IMR-90 (cell line): ENCODE data around the gene PSMD9.

Experiments
- BHLHE40 ChIP-seq: fragments of 150-350 bp; IDR thresholded peaks from 2 replicates; pipeline ENCODE4 v1.6.1; 2016; ENCODE audit warnings: mild to moderate bottlenecking, low read depth, low read length
- CEBPB ChIP-seq: IDR thresholded peaks from 2 replicates; pipeline ENCODE4 v1.6.1; 2012; ENCODE audit warnings: low read depth, low read length, improper control_type of control experiment
- CTCF ChIP-seq: conservative IDR thresholded peaks from 2 replicates; pipeline ENCODE4 v1.5.1; 2012; ENCODE audit warnings: mild to moderate bottlenecking, low read depth, low read length, improper control_type of control experiment
- ELK1 ChIP-seq: fragments of 150-350 bp; IDR thresholded peaks from 2 replicates; pipeline ENCODE4 v1.6.1; 2016; ENCODE audit warnings: low read depth, mild to moderate bottlenecking, low read length, moderate library complexity, borderline replicate concordance
- MAFK ChIP-seq: IDR thresholded peaks from 2 replicates; pipeline ENCODE4 v1.6.1; 2012; ENCODE audit warnings: low read depth, low read length, improper control_type of control experiment
- MAZ ChIP-seq: IDR thresholded peaks from 2 replicates; pipeline ENCODE4 v1.6.1; 2012; ENCODE audit warnings: low read depth, mild to moderate bottlenecking, low read length, improper control_type of control experiment, moderate library complexity, borderline replicate concordance
- POLR2A ChIP-seq: IDR thresholded peaks from 2 replicates; pipeline ENCODE4 v1.6.1; 2012; ENCODE audit warnings: mild to moderate bottlenecking, low read depth, low read length
- RAD21 ChIP-seq: IDR thresholded peaks from 2 replicates; pipeline ENCODE4 v1.6.1; 2012; ENCODE audit warnings: low read length, improper control_type of control experiment

- TF ChIP-seq CTCF: no peak
- TF ChIP-seq BHLHE40: no peak
- TF ChIP-seq CEBPB: no peak
- no peak for TF ChIP-seq ELK1
- TF ChIP-seq MAZ: no peak
- no peak for TF ChIP-seq POLR2A
- TF ChIP-seq RAD21: no peak
- no peak for TF ChIP-seq MAFK
Observed at GRCh38 chr12:121963341-121964018, 74.9 kb downstream of the PSMD9 start.
